Effector memory CD4-positive, alpha-beta T cell (primary cell): ENCODE results near the gene TMEM40.

ENCODE experiments used
- DNase-seq, 3 donors: peaks; one replicate each; pipeline ENCODE4 v3.0.0-alpha.2; 2020
- H3K27ac ChIP-seq: 2 replicates; pipeline ENCODE4 v1.7.0; 2013; ENCODE audit warnings: mild to moderate bottlenecking, low read length, moderate library complexity; ENCODE audit not compliant: insufficient read depth, poor library complexity, severe bottlenecking
- H3K27me3 ChIP-seq: replicated peaks from 2 replicates; pipeline ENCODE4 v1.7.0; 2013; ENCODE audit warnings: mild to moderate bottlenecking, low read length; ENCODE audit not compliant: insufficient read depth, control insufficient read depth, poor library complexity, severe bottlenecking
- H3K36me3 ChIP-seq: 2 replicates; pipeline ENCODE4 v1.7.0; 2013; ENCODE audit warnings: mild to moderate bottlenecking, low read length, moderate library complexity; ENCODE audit not compliant: control insufficient read depth, insufficient read depth
- H3K4me1 ChIP-seq: 2 replicates; pipeline ENCODE4 v1.7.0; 2013; ENCODE audit warnings: low read length, mild to moderate bottlenecking; ENCODE audit not compliant: control insufficient read depth, insufficient read depth, poor library complexity, severe bottlenecking
- H3K4me3 ChIP-seq: 2 replicates; pipeline ENCODE4 v1.7.0; 2013; ENCODE audit warnings: low read length, low read depth, mild to moderate bottlenecking; ENCODE audit not compliant: insufficient read depth, poor library complexity, severe bottlenecking
- H3K9me3 ChIP-seq: 2 replicates; pipeline ENCODE4 v1.7.0; 2013; ENCODE audit warnings: mild to moderate bottlenecking, low read length, moderate library complexity; ENCODE audit not compliant: control insufficient read depth

TMEM40 gene

GRCh38 chr3:12766541-12766940 lies 7.5 kb upstream of the TMEM40 start:
- Histone ChIP-seq H3K36me3 (no peaks in the 10 kb centered on the region), H3K4me1 (no peaks in the 10 kb centered on the region), H3K9me3 (no peaks in the 10 kb centered on the region), H3K4me3 (no peak overlapping the region), H3K27ac (no peak overlapping the region), H3K27me3 (no peaks in the 10 kb centered on the region)
- DNase-seq = no peak

GRCh38 chr3:12764171-12764776 lies 5.2 kb upstream of the TMEM40 start:
- no peaks in the 10 kb centered on the region for H3K4me1 ChIP-seq
- no peaks in the 10 kb centered on the region for H3K36me3 ChIP-seq

GRCh38 chr3:12759693-12760565 lies 870 bp upstream of the TMEM40 start:
- Histone ChIP-seq H3K4me3 (no peak overlapping the region), H3K27me3 (no peaks in the 10 kb centered on the region), H3K36me3 (no peaks in the 10 kb centered on the region), H3K27ac (no peak overlapping the region), H3K4me1 (no peaks in the 10 kb centered on the region), H3K9me3 (no peaks in the 10 kb centered on the region)
- DNase-seq = no peak

More at GRCh38 chr3:12764171-12764776, 5.2 kb upstream of the TMEM40 start:
- H3K27me3 ChIP-seq = no peaks in the 10 kb centered on the region
- H3K4me3 ChIP-seq = no peak overlapping the region
- no peaks in the 10 kb centered on the region for H3K9me3 ChIP-seq
- H3K27ac ChIP-seq = no peak overlapping the region
- DNase-seq = no peak

- Histone ChIP-seq H3K9me3 (no peaks in the 10 kb centered on the region), H3K27ac (no peak overlapping the region), H3K4me3 (no peak overlapping the region), H3K4me1 (no peaks in the 10 kb centered on the region), H3K27me3 (no peaks in the 10 kb centered on the region), H3K36me3 (no peaks in the 10 kb centered on the region)
- no peak for DNase-seq
These were observed 856 bp downstream of the TMEM40 start for GRCh38 chr3:12758025-12758781.

- Histone ChIP-seq H3K36me3 (no peaks in the 10 kb centered on the region), H3K4me3 (no peak overlapping the region), H3K4me1 (no peaks in the 10 kb centered on the region), H3K27ac (no peak overlapping the region), H3K9me3 (no peaks in the 10 kb centered on the region), H3K27me3 (no peaks in the 10 kb centered on the region)
- no peak for DNase-seq
These were observed 2.4 kb downstream of the TMEM40 start for GRCh38 chr3:12756635-12757034.

GRCh38 chr3:12756175-12756574 lies 2.9 kb downstream of the TMEM40 start:
- Histone ChIP-seq H3K27me3 (no peaks in the 10 kb centered on the region), H3K4me1 (no peaks in the 10 kb centered on the region), H3K4me3 (no peak overlapping the region), H3K36me3 (no peaks in the 10 kb centered on the region), H3K27ac (no peak overlapping the region), H3K9me3 (no peaks in the 10 kb centered on the region)
- DNase-seq = no peak

GRCh38 chr3:12755754-12756153 lies 3.3 kb downstream of the TMEM40 start:
- H3K27ac ChIP-seq = no peak overlapping the region
- no peaks in the 10 kb centered on the region for H3K9me3 ChIP-seq
- no peak for DNase-seq
- H3K4me3 ChIP-seq = no peak overlapping the region
- H3K4me1 ChIP-seq = no peaks in the 10 kb centered on the region
- no peaks in the 10 kb centered on the region for H3K27me3 ChIP-seq
- no peaks in the 10 kb centered on the region for H3K36me3 ChIP-seq

GRCh38 chr3:12754313-12754712 lies 4.7 kb downstream of the TMEM40 start:
- no peaks in the 10 kb centered on the region for H3K9me3 ChIP-seq
- H3K27ac ChIP-seq = no peak overlapping the region
- H3K27me3 ChIP-seq = no peaks in the 10 kb centered on the region
- DNase-seq = no peak
- no peaks in the 10 kb centered on the region for H3K36me3 ChIP-seq
- no peak overlapping the region for H3K4me3 ChIP-seq
- H3K4me1 ChIP-seq = no peaks in the 10 kb centered on the region

GRCh38 chr3:12753275-12754028 lies 5.6 kb downstream of the TMEM40 start:
- Histone ChIP-seq H3K27ac (no peak overlapping the region), H3K27me3 (no peaks in the 10 kb centered on the region), H3K4me3 (no peak overlapping the region), H3K9me3 (no peaks in the 10 kb centered on the region), H3K4me1 (no peaks in the 10 kb centered on the region), H3K36me3 (no peaks in the 10 kb centered on the region)
- DNase-seq = no peak
